K562 (cell line): ENCODE measurements around the gene FCSK. TPM values are rescaled to one million over a fixed set of nuclear protein-coding genes. Genes with fewer than 3 reads are reported as not detected.
A peak's percentile ranks its signal among the peaks of the same experiment; 100 is the strongest.

ENCODE experiments used
- ARID3A ChIP-seq: IDR thresholded peaks from 2 replicates; pipeline ENCODE4 v1.6.1; 2012; ENCODE audit warnings: low read depth, low read length, improper control_type of control experiment, borderline replicate concordance
- CHCHD3 ChIP-seq: fragments of 250-450 bp; sonication (Bioruptor Pico); IDR thresholded peaks from 2 replicates; pipeline ENCODE4 v2.1.2; 2022; ENCODE audit warnings: mild to moderate bottlenecking
- ETV1 ChIP-seq: fragments of 450-650 bp; conservative IDR thresholded peaks from 2 replicates; pipeline ENCODE4 v1.6.1; 2016; ENCODE audit warnings: missing genetic modification characterization, control low read depth, low read depth, missing compliant biosample characterization
- GATAD2A ChIP-seq: fragments of 450-650 bp; IDR thresholded peaks from 2 replicates; pipeline ENCODE4 v1.6.1; 2017
- HDAC1 ChIP-seq, 2 experiments: fragments of 450-650 bp; IDR thresholded peaks; 2 replicates each; pipeline ENCODE4 v1.6.1; 2016 to 2017; ENCODE audit warnings: inconsistent platforms in 1 of 2, mild to moderate bottlenecking in 1 of 2, moderate library complexity in 1 of 2
- HMBOX1 ChIP-seq: sonication (generic); IDR thresholded peaks from 2 replicates; pipeline ENCODE4 v1.6.1; 2016
- NCOA4 ChIP-seq: fragments of 450-650 bp; IDR thresholded peaks from 2 replicates; pipeline ENCODE4 v1.6.1; 2018; ENCODE audit warnings: mild to moderate bottlenecking; ENCODE audit not compliant: partially characterized antibody
- NR2C1 ChIP-seq, 2 experiments: fragments of 450-650 bp; IDR thresholded peaks; 2 replicates each; pipeline ENCODE4 v1.6.1; 2017; ENCODE audit warnings: mild to moderate bottlenecking in 2 of 2, antibody characterized with exemption in 1 of 2, inconsistent platforms in 1 of 2, missing compliant biosample characterization in 1 of 2, missing genetic modification characterization in 1 of 2
- NR2C2 ChIP-seq, 2 experiments: fragments of 200-800 bp in 1 of 2; sonication (Bioruptor generic) in 1 of 2; sonication (generic) in 1 of 2; formaldehyde crosslinking in 1 of 2; IDR thresholded peaks; 2 replicates each; pipeline versions ENCODE4 v1.6.1 to v1.8.0; 2016 to 2022; ENCODE audit warnings: mild to moderate bottlenecking in 1 of 2, missing compliant biosample characterization in 1 of 2, missing genetic modification characterization in 1 of 2, missing genetic modification reagents in 1 of 2
- WHSC1 ChIP-seq: IDR thresholded peaks from one replicate; pipeline ENCODE4 v1.6.1; 2012; ENCODE audit warnings: low read length, control low read depth, inconsistent platforms
- XRCC4 ChIP-seq: IDR thresholded peaks from one replicate; pipeline ENCODE4 v1.6.1; 2011; ENCODE audit not compliant: insufficient read depth, insufficient read length; ENCODE audit errors: extremely low read depth
- ZC3H8 ChIP-seq: fragments of 450-650 bp; IDR thresholded peaks from 2 replicates; pipeline ENCODE4 v1.6.1; 2017
- ZHX1 ChIP-seq: fragments of 150-350 bp; conservative IDR thresholded peaks from 2 replicates; pipeline ENCODE4 v1.6.1; 2014; ENCODE audit warnings: low read length
- ZKSCAN8 ChIP-seq: fragments of 200-800 bp; sonication (Bioruptor generic); IDR thresholded peaks from 2 replicates; pipeline ENCODE4 v1.6.1; 2016; ENCODE audit warnings: missing genetic modification characterization, missing compliant biosample characterization
- ZNF589 ChIP-seq: fragments of 200-800 bp; sonication (Bioruptor generic); IDR thresholded peaks from 2 replicates; pipeline ENCODE4 v1.6.1; 2016; ENCODE audit warnings: low read depth, missing genetic modification characterization, missing compliant biosample characterization
- polyA plus RNA-seq, 8 experiments: library from polyadenylated mRNA; depleted of rRNA in 4 of 8; stranded (reverse) in 5 of 8; unstranded in 3 of 8; fragments of >200 nt; fragmentation: Nextera tagmentation in 2 of 8; fragmentation: Illumina TruSeq in 1 of 8; extraction: Ambion mirVana in 2 of 8; extraction: Trizol in 1 of 8; gene quantifications; 2 replicates each; pipeline versions ENCODE4 v1.2.1 to v1.2.3, GENCODE V29; 2011 to 2014; ENCODE audit warnings: inconsistent platforms in 1 of 8, missing spikeins in 1 of 8
- total RNA-seq, 7 experiments: library from RNA; depleted of rRNA in 6 of 7; stranded (reverse); fragments of >200 nt in 6 of 7; fragmentation: Illumina TruSeq in 2 of 7; extraction: Trizol in 2 of 7; gene quantifications; 2 replicates each; pipeline versions ENCODE4 v1.2.1 to v1.2.3, GENCODE V29; 2011 to 2021; ENCODE audit warnings: low replicate concordance in 1 of 7
- TF ChIP-seq, protein P1 (sequence below), 2 experiments: fragments of 450-650 bp; conservative IDR thresholded peaks; 2 replicates each; pipeline ENCODE4 v1.6.1; 2017; ENCODE audit warnings: mild to moderate bottlenecking in 2 of 2, moderate library complexity in 2 of 2
- TF ChIP-seq, protein P2 (sequence below): conservative IDR thresholded peaks from 2 replicates; pipeline ENCODE4 v1.6.1; 2011; ENCODE audit warnings: low read depth, mild to moderate bottlenecking, low read length; ENCODE audit not compliant: control insufficient read depth

The FCSK gene
- total and polyA plus RNA-seq, 9 of the 15 experiments (the other 6 are each of a cell fraction or from before 2014, with no cell fraction given): 0.92 to 18.6 (median 8.3) TPM

GRCh38 chr16:70438969-70439862, 15.2 kb upstream of the FCSK start, which contains the start of gene ST3GAL2 (continued):
- TF ChIP-seq, protein P1, sequence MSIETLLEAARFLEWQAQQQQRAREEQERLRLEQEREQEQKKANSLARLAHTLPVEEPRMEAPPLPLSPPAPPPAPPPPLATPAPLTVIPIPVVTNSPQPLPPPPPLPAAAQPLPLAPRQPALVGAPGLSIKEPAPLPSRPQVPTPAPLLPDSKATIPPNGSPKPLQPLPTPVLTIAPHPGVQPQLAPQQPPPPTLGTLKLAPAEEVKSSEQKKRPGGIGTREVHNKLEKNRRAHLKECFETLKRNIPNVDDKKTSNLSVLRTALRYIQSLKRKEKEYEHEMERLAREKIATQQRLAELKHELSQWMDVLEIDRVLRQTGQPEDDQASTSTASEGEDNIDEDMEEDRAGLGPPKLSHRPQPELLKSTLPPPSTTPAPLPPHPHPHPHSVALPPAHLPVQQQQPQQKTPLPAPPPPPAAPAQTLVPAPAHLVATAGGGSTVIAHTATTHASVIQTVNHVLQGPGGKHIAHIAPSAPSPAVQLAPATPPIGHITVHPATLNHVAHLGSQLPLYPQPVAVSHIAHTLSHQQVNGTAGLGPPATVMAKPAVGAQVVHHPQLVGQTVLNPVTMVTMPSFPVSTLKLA (conservative IDR thresholded peaks at IDR 0.05): peak; percentile 59 to 88; a peak in 3 of 4 replicates
- TF ChIP-seq XRCC4 (no peak), GATAD2A (peak; percentile 78; the same call in 1 of the 2 replicates), ZC3H8 (no peak), ETV1 (tag) (peak; percentile 70), ZNF589 (CRISPR knock-in tag) (peak; percentile 97), ARID3A (no peak), HDAC1 (IDR thresholded peaks at IDR 0.05) (0 out of 4 replicates have a peak, but pooled peaks of 1 of the 2 experiments have one; percentile 21), CHCHD3 (no peak), WHSC1 (no peak), ZHX1 (no peak), NCOA4 (no peak), NR2C1 (IDR thresholded peaks at IDR 0.05) (peak; percentile 83), NR2C1 (tag; IDR thresholded peaks at IDR 0.05) (peak; percentile 94), NR2C2 (CRISPR knock-in tag; IDR thresholded peaks at IDR 0.05) (peak; percentile 79; the same call in 1 of the 2 replicates), NR2C2 (tag; IDR thresholded peaks at IDR 0.05) (peak; percentile 93), ZKSCAN8 (peak; percentile 30; the same call in 1 of the 2 replicates), HMBOX1 (no peak)
- TF ChIP-seq, protein P2, sequence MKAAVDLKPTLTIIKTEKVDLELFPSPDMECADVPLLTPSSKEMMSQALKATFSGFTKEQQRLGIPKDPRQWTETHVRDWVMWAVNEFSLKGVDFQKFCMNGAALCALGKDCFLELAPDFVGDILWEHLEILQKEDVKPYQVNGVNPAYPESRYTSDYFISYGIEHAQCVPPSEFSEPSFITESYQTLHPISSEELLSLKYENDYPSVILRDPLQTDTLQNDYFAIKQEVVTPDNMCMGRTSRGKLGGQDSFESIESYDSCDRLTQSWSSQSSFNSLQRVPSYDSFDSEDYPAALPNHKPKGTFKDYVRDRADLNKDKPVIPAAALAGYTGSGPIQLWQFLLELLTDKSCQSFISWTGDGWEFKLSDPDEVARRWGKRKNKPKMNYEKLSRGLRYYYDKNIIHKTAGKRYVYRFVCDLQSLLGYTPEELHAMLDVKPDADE: peak; percentile 100
